Measurements from ENCODE around the gene CHKB.

- TF ChIP-seq EZH2 (IDR thresholded peaks at IDR 0.05) (no peak), POLR2AphosphoS5 (IDR thresholded peaks at IDR 0.05; ENCODE audit: borderline replicate concordance, low read depth, low read length) (no peak)
These were observed 17.9 kb upstream of the CHKB start, which contains the start of gene MAPK8IP2 for GRCh38 chr22:50600538-50600937.

Measured in SK-N-MC (cell line).